Activated T-cell treated with anti-CD3 and anti-CD28 coated beads for 24 hours (primary cell): ENCODE measurements around the gene IL26.
"Not testable (repeated sequence)": the region's sequence is repeated elsewhere in the genome, so short reads cannot be mapped to it uniquely, and the experiment has no call there.

Experiments
- DNase-seq: peaks from one replicate; pipeline ENCODE4 v3.0.0-alpha.2; 2020; ENCODE audit warnings: low read depth

The IL26 gene

DNA sequence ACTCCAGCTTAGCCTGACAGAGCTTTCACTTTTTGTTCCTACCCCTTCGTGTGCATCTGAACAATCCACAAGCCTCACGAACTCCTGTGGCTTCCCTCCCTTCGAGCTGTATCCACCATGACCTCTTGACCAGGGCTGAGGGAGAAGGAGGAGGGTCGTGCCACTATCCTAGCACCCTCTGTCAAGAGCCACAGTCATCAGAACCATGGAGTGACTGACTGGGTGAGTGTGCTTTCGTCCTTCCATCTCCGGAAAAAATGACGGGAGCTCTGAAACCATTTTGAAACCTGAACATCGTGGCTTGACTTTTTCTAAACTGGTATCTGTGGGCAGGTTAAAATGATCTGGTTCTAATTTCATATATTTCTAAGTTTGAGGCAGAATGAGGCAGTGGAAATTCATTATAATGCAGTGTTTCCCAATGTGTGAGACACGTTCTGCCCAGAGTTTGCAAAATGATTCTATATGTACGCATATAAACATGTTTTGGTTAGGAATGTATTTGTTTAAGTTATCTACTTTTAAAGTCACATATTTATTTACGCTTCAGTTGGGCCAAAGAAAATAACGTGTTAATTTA, 27.0 kb downstream of the IL26 start:
- DNase-seq: no peak

DNA sequence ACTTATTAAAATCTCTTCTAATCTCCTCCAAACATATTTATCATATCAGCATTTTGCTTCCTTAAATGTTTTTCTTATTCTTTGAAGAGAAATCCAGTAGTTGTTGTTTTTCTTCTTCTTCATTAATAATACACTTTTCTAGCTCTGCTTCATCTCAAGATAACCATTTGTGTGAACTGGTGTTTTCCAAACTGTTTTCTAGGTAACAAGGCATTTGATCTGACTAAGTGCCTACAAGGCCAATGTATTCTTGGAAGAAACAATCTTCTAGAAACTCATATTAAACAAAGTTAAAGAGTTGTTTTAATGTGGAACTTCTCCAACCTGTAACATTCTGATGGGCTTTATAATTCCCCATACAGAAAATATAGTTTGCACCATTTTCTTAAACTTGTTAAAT, 35.3 kb downstream of the IL26 start:
- no peak for DNase-seq

DNA sequence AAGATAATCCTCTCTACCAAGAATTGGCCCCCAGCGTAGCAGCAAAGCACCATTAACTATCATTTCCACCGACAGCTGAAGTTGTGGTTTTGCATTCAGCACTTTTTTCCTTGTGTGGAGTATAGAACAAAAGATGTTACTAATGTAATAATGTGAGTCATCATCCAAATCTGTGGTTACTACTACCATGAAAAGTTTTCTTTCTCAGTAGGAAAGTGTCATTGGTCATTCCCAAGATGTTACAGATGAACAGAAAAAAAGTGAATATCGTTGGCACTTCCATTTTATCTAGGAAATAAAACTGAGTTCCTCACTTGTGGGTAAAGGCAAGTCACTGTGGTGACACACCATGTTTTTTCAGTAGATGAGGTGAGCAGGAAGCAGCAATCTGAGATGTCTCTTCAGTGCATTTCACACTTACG, 35.8 kb downstream of the IL26 start:
- DNase-seq: peak; percentile 16

DNA sequence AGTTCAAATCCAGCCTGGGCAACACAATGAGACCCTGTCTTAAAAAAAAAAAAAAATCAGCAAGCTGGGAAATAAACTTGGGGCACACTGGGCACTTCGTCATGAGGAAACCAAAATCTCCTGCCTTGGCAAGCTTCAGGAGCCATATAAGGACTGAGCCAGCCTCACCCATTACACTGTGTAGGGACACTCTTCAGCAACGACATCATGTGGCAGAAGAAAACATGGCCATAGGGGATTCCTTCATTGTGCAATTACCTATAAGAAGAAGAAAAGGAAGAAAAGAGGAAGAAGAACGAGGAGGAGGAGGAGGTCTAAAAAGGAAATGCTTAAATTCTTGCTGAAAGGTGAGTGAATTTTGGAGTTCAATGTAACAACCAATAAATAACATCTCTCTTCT, 40.0 kb downstream of the IL26 start:
- DNase-seq: no peak

DNA sequence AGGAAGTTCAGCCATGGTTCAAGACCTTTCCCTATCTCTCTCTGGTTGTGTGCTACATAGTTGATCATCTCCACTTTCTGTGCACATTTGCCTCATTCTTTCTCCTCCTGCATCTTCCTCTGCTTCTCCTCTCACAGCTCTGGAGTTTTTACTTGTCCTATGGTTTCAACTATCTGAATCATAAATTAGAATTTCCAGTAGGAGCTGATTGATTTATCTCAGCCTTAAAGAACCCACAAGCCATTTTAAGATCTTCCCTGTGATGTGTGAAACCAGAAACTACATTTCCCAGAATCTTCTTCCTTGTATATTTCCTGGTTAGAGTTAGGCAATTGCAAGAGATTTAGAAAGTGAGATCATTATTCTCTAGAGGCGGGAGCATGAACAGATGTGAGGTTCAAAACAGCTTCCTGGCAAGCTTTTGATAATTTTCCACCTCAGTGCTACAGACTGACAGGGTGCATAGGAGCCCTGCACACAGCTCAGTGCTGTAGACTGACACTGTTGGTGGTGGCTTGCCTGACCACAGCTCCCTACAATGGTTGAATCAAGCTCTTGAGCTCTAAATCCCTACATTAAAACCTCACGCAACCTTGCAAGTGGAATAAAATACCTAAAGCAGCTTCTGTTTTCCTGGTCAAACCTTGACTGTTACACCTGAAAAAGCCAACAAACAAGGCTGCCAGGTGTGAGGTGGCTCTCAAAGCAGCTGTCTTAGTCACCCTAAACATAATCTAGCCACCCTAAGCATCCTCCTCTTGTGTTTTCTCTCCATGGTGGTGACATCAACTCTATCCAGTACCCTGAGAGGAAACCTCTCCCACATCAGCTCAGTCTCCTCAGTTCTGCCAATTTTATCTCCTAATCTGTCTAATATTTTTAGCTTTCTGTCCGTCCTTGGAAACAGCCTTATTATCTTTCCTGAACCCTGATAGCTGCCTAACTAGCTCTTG, 44.5 kb downstream of the IL26 start:
- no peak for DNase-seq

DNA sequence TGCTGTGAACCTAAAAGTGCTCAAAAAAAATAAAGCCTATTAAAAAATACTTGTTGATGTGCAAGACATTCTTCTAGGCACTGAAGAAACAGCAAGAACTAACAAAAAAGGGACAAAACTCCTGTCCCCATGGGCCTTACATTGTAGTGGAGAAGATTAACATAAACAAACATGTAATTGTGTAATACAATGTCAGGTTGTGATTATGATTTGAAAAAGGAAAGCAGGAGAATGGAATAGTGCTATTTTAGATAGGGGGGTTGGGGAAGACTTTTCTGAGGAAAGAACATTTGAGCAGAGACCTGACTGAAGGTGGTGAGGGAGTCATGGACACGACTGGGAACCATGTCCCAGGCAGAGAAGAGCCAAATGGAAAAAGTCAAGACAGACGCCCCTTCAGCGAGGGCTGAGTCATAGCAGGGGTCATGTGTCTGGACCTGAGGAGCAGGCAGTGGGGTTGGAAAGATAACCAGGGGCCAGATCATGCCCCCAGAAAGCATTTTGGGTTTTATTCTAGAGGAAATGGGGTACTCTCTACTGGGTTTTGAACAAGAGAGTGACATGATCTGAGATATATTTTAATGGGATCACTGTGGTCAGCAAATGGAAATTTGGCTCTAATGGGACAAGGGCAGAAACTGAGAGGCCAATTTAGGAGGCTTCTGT, 46.7 kb downstream of the IL26 start:
- DNase-seq: no peak

DNA sequence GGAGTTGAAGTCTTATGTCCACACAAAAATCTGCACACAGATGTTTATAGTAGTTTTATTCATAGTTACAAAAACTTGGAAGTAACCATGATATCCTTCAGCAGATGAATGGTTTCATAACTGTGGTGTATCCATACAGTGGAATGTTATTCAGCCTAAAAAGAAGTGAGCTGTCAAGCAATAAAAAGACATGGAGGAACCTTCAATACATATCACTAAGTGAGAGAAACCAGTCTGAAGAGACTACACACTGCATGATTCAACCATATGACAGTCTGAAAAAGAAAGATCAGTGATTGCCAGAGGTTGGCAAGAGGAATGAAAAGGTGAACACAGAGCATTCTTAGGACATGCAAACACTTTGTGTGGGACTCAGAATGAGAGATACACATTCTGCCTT, 47.4 kb downstream of the IL26 start:
- no peak for DNase-seq

DNA sequence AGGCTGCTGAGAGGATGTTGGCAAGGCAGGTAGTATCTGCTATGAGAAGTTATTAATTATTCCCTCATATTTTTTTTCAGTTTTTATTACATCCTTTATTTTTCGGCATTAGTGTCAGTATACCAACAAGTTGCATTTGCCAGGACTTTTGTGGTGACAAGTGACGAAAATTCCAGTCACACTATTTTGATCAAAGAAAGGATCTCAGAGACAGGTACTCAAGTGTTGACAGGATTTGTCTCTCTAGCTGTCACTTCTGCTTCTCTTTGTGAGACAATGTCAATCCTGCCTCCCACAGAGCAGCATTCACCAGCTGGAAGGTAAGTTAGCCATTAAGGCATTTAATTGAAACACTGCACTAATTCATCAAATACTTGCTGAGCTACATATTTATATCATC, 48.0 kb downstream of the IL26 start:
- DNase-seq: no peak

DNA sequence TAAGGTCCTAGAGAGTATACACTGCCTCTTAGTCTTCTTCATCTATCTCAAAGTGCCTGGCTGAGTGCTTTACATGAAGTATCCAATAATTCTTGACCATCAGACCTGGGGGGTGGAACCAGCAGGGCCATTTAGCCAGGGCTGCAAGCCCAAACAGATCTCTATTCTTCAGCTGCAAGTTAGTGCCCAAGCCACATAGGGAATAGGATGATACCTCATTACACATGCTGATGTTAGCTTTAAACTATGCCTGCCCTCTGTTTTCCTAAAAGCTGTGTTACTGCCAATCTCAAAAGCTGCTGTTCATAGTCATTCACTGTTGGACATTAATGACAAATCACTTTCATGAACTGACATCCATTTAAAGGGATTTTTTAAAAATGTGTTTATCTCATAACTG, 49.4 kb downstream of the IL26 start:
- DNase-seq: no peak

DNA sequence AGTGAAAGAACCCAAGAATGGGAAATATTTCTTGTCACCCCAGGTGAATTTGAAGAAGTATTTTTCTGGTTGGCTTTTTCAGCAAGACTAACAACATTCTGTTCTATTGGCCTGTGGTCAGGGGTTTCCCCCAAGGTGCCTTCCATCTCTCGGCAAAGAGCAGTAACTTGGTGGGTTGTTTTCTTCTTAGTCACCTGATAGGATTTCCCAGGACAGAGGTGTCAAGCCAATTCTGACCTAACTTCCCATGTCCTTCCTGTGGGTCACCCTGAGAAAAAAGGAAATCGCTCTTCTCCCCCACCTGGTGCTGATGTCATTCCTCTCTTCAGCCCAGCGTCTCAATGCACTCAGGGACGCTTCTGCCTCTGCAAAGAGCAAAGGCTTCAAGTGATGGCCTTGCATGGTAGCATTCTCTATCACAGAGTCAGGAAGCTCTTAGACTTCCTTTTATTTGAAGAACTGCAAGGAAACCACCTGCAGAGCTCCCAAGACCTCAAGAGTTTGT, 50.0 kb downstream of the IL26 start:
- peak; percentile 42 for DNase-seq

DNA sequence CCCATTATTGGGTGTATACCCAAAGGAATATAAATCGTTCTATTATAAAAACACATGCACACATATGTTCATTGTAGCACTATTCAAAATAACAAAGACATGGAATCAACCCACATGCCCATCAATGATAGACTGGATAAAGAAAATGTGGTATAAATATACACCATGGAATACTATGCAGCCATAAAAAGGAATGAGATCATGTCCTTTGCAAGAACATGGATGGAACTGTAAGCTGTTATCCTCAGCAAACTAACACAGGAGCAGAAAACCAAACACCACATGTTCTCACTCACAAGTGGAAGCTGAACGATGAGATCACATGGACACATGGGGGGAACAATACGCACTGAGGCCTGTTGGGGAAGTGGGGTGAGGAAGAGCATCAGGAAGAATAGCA, 50.8 kb downstream of the IL26 start:
- DNase-seq: not testable (repeated sequence)

DNA sequence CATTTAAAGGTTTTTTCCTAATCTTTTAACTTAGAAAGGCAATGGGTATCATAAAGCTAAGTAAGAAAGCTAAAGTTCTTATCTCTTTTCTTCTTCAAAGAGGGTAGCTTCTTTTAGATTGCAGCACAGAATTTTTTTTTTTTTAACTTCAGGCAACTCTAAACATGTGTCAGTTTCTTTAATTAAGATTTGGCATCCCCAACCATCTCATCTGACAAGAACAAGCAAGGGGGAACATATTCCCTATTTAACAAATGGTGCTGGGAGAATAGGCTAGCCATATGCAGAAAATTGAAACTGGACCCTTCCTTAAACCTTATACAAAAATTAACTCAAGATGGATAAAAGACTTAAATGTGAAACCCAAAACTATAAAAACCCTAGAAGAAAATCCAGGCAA, 51.8 kb downstream of the IL26 start:
- DNase-seq: no peak

DNA sequence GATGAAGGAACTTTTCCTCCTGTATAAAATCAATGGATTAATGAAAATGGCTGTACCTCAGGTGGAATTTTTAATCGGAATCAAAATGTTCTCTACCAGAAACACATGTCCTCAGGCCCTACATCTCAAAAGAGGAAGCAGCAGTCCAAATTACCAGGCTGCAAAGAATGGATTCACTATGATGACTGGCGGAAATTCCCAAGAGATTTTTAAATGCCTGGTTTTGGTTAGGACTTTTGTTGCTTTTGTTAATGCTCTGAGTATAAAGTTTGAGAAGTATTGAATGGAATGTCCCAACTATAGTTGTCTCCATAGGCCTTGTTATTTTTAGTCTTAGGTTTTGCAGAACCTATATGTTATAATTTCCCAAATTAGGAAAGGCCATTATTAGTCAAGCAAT, 54.9 kb downstream of the IL26 start:
- DNase-seq: no peak

DNA sequence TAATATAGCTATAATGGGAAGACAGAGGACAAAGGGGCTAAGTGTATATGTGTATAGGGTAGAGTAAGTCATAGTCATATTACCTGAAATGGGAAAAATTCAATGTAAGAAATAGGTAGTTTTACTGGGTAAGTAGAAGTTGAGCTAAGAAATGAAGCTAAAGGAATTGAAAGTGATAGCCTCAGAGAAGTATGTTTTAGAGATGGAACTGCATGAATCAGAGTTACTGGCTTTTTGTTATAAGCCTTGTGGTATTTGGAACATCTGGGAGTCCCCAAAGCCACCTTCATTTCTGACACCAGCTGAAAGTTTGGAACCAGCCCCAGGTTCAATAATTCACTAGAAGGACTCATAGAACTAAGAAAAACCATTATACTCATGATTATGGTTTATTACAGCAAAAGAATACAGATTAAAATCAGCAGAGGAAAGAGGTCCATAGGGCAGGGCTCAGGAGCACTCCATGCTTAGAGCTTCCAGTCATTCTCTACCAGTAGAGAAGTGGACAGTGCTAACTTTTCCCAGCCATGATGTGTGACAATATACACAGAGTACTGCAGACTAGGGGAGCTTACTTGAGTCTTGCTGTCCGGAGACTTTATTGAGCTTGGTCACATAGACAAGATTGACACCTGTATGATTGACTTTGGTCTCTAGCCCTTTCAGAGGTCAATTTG, 56.3 kb downstream of the IL26 start:
- DNase-seq: no peak

DNA sequence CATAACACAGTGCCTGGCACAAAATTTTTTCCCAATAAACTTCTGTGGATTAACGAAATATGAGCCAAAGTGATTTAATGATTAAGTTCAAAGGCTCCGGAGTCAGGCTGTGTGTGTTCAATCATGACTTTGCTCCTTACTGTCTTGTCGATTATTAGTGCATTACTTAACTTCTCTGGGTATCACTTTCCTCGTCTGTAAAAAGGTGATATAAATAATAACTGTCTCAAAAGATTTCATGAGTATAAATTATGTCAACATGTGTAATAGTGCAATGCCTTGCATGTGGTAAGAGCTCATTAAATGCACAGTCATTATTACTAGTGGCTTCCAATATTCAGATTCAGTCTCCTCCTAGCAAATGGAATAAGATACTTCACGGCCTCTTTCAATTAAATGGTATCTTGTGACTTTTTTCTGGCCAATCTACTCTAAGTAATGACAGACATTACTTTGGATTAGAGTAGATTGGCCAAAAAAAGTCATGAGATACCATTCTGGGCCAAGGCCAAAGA, 59.2 kb downstream of the IL26 start:
- no peak for DNase-seq

DNA sequence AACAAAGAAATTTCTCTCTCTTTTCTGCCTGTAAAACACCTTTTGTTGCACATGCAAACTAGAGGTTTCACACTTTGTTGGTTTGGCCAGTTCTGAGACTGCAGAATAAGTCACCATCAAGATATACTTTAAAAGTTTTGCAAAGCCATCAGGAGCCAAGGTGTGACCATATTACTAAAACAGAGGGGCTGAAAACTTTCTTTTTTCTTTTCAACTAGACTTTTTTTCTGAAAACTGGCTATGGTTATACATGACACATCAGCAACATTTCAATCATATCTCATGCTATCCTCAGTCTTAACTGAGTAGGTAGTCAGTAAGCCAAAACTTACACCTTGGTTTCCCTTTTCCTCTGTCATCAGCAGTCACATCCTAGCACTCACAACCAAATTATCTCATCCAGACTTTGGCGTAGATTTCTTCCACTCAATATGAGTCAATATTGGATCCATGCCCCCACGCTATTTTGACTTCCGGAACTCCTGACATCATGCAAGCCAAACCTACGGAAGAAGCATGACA, 62.0 kb downstream of the IL26 start:
- DNase-seq: no peak

DNA sequence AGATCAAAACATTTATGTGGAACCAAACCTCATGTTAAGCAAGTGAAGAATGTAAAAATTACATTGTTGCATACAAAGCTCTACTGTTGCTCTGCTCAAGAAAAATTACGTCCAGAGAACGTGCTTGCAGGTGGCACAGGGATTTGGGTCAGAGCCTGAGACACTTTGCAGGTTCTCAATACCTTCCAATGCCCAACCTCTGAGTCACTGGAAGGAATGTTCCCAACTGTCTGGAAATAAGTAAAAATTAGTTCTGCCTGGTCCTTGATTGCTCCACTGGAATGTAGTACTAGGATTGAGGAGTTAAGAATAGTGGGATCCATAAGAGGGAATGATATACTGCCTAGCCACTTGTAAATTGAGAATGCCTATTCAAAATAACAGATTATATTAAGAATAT, 63.2 kb downstream of the IL26 start:
- DNase-seq: no peak

DNA sequence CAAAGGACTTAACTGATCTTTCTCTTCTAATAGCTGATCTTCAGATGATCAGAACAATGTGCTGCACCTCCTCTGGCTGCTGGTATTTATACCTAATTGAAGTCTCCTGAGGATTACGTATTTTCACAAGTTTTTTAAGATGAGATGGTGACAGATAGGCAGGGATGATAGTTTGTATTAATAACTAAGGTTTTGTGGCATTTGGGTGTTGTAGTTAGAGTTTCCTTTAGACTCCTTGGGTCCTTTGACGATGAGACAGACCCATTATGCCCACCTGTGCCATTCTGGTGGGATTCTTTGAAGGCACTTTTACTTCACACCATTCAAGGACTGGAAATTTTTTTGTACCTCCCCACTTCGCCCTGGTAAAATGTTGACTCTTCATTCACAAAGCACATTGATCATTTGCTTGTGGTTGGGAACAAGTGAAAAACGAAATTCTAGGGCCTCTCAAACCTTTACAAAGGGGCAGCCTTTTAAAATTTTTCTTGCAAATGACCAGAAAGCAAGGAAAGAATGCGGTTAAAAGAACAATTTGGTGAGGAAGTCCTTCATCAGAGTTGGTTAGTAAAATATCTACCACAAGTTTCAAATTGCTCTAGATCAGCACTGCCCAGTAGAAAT, 65.8 kb downstream of the IL26 start, which contains the start of gene IFNG:
Gene IFNG, minus strand, starts transcription at position 60 of the 624 bp plus-strand sequence. CDS start 125 bp downstream, outside the sequence.
- no peak for DNase-seq

DNA sequence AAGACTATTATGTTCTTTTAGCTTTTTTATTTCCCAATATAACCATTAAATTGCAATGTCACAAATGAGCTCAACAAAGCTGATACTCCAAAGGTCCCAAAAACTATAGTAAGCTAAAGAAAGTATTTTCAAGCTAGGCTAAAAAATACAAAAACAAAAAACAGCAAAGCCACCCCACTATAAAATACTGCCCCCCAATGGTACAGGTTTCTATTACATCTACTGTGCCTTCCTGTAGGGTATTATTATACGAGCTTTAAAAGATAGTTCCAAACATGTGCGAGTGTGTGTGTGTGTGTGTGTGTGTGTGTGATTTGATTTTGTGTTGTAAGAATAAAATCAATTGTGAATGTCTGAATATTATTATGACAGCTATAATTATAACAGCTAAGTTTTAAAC, 67.2 kb downstream of the IL26 start:
- no peak for DNase-seq

DNA sequence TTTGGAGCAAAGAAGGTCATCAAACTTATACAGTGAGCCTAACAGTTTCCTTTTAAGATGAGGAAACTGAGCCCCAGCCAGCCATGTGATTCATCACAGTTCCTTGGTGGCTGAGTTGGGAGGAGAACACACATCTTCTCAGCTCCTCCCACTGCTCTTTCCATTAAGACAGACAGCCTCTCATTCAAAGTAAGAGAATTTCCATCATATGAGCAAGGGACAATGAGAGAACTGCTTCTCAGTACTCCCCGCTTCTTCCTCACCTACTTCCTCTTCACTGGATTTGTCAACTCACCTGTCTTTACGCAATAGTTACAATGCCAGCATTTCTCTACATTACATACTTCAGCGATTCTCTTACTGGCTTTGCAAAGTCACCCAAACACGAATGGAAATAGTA, 68.2 kb downstream of the IL26 start:
- DNase-seq: no peak

DNA sequence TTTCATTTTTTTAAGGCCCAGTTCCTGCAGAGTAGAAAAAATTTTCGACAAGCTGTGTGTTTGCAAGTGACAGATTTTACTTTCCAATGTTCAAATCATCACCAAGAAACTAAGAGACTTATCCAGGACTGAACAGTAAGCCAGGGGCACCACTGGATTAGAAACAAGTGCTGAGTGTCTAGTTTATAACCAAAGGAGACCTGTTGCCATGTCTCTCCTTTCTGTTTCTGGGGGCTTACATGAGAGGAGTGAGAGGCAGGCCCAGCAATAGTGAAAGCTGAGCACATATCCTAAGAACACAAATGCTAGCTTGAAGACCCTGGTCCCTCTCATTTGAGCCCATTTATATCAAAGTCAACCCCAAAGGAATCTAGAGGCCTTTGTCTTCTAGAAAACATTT, 69.0 kb downstream of the IL26 start:
- DNase-seq: no peak
